ENCODE results near the gene GLO1. TPM values are rescaled to one million over a fixed set of nuclear protein-coding genes. Genes with fewer than 3 reads are reported as not detected.

The GLO1 gene
- total and polyA plus RNA-seq, 2 experiments from 2014 or later = 273 TPM

DNA sequence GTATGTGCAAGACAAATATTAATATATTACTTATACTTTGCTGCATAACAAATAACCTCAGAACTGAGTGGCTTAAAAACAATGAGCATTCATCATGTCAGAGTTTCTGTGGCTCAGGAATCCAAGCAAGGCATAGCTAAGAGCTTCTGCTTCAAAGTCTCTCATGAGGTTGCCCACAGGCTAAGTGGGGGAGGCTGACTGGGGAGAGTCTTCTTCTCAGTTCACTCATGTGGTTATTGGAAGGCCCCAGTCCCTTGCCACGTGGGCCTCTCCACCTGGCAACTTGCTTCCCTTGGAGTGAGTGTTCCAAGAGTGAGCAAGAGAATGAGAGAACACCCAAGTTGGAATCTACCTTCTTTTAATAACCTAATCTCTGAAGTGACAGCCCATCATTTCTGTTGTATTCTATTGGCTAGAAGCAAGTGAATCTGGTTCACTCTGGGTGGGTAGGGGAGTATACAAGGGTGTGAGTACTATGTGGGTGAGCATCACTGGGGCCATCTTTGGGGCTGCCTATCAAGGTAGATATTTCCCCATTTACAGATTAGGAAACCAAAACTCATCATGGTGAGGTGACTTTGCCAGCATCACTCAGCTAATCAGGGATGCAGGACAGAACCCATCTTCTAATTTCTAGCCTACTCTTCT lies 48.1 kb upstream of the GLO1 start (continued):
- TF ChIP-seq ZNF462 (CRISPR knock-in tag; IDR thresholded peaks at IDR 0.05) (no peak), EZH2phosphoT487 (IDR thresholded peaks at IDR 0.05; ENCODE audit: unreplicated experiment) (no peak)

DNA sequence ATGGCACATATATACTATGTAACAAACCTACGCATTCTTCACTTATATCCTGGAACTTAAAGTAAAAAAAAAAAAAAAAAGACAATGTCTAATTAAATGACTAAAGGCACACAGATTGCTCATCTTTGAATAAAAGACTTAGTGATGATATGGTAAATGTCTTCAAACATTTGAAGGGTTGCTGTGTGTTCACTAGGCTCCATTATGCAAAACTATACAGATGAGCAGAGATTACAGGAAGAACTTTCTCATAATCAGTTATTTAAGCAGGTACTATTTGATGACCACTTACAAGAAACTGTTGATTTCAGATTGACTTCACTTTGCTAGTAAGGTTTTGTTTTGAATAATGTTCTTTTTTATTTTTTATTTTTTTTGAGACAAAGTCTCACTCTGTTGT lies 46.5 kb upstream of the GLO1 start:
- H3K4me3 Mint-ChIP-seq = no peak overlapping the region
- Histone ChIP-seq H3K4me3 (no peak overlapping the region), H3K4me1 (ENCODE audit: insufficient read depth) (no peaks in the 10 kb centered on the region), H3K27me3 (ENCODE audit: insufficient read depth) (no peaks in the 10 kb centered on the region; the same call in 1 of the 2 replicates), H2AFZ (no peak overlapping the region), H3K36me3 (ENCODE audit: insufficient read depth) (no peaks in the 10 kb centered on the region), H3K27ac (ENCODE audit: low read depth) (no peak overlapping the region), H3K79me2 (replicated peaks; ENCODE audit: insufficient read depth) (no peaks in the 10 kb centered on the region), H3K4me2 (no peak overlapping the region), H3K9me2 (ENCODE audit: insufficient read depth) (no peaks in the 10 kb centered on the region), H4K20me1 (replicated peaks; ENCODE audit: insufficient read depth) (no peaks in the 10 kb centered on the region), H3F3A (replicated peaks; ENCODE audit: low read depth) (no peaks in the 10 kb centered on the region)
- no peaks in the 10 kb centered on the region for H3K4me1 Mint-ChIP-seq
- ATAC-seq = no peak
- peaks cover 4% of the 10 kb centered on the region for H3K27me3 Mint-ChIP-seq (ENCODE audit: insufficient read depth, low read depth, poor library complexity)
- H3K27ac Mint-ChIP-seq = no peak overlapping the region
- no peak for DNase-seq (ENCODE audit: low spot score)
- H3K9me3 Mint-ChIP-seq = no peaks in the 10 kb centered on the region
- H3K36me3 Mint-ChIP-seq (ENCODE audit: low read depth) = no peaks in the 10 kb centered on the region
- no peak for TF ChIP-seq NANOG (IDR thresholded peaks at IDR 0.05; ENCODE audit: borderline replicate concordance)
- no peak for TF ChIP-seq ZNF114 (CRISPR knock-in tag; IDR thresholded peaks at IDR 0.05)
- TF ChIP-seq, protein P1, sequence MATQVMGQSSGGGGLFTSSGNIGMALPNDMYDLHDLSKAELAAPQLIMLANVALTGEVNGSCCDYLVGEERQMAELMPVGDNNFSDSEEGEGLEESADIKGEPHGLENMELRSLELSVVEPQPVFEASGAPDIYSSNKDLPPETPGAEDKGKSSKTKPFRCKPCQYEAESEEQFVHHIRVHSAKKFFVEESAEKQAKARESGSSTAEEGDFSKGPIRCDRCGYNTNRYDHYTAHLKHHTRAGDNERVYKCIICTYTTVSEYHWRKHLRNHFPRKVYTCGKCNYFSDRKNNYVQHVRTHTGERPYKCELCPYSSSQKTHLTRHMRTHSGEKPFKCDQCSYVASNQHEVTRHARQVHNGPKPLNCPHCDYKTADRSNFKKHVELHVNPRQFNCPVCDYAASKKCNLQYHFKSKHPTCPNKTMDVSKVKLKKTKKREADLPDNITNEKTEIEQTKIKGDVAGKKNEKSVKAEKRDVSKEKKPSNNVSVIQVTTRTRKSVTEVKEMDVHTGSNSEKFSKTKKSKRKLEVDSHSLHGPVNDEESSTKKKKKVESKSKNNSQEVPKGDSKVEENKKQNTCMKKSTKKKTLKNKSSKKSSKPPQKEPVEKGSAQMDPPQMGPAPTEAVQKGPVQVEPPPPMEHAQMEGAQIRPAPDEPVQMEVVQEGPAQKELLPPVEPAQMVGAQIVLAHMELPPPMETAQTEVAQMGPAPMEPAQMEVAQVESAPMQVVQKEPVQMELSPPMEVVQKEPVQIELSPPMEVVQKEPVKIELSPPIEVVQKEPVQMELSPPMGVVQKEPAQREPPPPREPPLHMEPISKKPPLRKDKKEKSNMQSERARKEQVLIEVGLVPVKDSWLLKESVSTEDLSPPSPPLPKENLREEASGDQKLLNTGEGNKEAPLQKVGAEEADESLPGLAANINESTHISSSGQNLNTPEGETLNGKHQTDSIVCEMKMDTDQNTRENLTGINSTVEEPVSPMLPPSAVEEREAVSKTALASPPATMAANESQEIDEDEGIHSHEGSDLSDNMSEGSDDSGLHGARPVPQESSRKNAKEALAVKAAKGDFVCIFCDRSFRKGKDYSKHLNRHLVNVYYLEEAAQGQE (IDR thresholded peaks at IDR 0.05; ENCODE audit: unreplicated experiment) = no peak
- no peak for TF ChIP-seq ZNF462 (CRISPR knock-in tag; IDR thresholded peaks at IDR 0.05)
- TF ChIP-seq EZH2phosphoT487 (IDR thresholded peaks at IDR 0.05; ENCODE audit: unreplicated experiment) = no peak

Measured in GM23338 (cell line).